Stimulated activated CD4-positive, alpha-beta T cell treated with anti-CD3 and anti-CD28 coated beads, TNF-alpha, amount 100 ng/mL, for 48 hours (primary cell): ENCODE results near the gene PCAT6.
"Not testable (repeated sequence)": the region's sequence is repeated elsewhere in the genome, so short reads cannot be mapped to it uniquely, and the experiment has no call there.

Experiments
- DNase-seq, 3 donors: peaks; one replicate each; pipeline ENCODE4 v3.0.0-alpha.2; 2020; ENCODE audit warnings: low read depth in 3 of 3

The PCAT6 gene

GRCh38 chr1:202810615-202811295 lies at the start of gene PCAT6:
TSS of gene PCAT6 (plus strand) at chr1:202810954.
- peak; percentile 72 to 88 (median 78) for DNase-seq

GRCh38 chr1:202762019-202762418 lies 48.7 kb upstream of the PCAT6 start:
- DNase-seq, result no peak

- DNase-seq, result no peak
Measured at GRCh38 chr1:202765721-202766120, 45.0 kb upstream of the PCAT6 start.

DNA sequence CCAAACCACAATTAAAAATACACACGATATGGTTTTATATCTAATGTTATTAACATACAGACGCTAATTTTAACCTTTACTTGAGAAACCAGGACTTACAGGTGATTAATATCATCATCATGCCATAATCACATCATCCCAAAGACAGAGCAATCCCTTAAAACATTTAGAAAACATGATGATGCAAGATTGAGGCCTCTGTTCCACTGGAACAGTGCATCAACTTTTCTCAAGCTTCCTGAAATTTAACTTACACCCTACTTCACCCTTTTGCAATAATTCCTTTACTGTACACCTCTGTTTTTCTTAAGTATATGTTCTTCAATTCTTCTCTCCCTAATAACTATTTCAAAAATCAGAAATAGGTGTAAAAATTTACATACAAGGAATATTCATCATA lies 40.6 kb upstream of the PCAT6 start:
- no peak for DNase-seq

- no peak for DNase-seq
Measured at GRCh38 chr1:202781180-202781579, 29.6 kb upstream of the PCAT6 start.

GRCh38 chr1:202786804-202787203 lies 23.9 kb upstream of the PCAT6 start:
- DNase-seq, result no peak

DNA sequence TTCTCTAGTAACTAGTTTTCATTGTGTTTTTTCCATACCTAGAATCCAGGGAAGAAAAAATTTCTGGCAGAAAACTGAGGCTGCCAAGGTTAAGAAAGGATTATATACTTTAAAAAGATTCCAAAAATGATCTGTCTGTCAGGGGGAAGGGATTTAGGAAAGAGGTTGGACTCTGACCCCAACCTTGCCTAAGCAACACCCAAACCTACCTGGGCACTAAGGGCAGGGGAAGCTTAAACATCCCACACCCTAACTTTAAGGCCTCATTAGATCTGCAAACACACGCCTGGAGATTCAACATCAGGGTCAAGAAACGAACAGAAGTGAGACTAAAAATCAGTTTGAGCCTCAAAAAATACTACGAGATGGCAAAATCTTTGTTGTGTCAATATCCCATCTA lies 22.0 kb upstream of the PCAT6 start:
- DNase-seq, result no peak

- no peak for DNase-seq
Measured at GRCh38 chr1:202791077-202791747, 19.5 kb upstream of the PCAT6 start.

DNA sequence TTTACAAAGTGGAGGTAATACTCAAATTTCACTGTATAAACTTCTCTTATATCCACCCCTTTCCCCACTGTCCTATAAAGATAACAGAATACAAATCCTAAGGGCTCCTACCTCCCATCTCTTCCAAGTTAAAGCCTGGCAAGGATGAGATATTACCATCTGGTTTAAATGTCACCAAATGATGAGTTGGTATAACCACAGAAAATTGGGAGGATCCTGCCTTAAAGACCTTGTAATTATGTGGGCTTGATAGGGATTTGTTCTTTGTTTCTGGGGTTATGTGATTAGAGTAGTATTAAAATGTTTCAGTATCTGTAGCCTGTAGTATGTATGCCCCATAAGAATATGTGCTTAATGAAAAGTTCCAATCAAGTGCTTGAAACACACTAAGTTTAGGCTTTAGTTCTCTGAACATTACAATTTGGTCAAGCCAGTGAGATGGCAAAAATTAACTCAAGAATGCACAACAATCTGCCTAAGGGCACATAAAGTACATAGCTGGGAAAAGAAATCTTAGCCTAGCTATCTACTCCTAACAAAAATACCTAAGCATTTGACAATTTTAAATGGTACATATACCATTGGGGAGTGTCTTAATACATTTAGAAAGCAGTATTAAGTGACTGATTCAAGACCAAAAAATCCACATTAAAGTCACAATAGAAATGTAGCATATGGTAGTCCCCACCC lies 16.6 kb upstream of the PCAT6 start:
- no peak for DNase-seq

- not testable (repeated sequence) for DNase-seq
Measured at GRCh38 chr1:202794931-202795330, 15.8 kb upstream of the PCAT6 start.

DNA sequence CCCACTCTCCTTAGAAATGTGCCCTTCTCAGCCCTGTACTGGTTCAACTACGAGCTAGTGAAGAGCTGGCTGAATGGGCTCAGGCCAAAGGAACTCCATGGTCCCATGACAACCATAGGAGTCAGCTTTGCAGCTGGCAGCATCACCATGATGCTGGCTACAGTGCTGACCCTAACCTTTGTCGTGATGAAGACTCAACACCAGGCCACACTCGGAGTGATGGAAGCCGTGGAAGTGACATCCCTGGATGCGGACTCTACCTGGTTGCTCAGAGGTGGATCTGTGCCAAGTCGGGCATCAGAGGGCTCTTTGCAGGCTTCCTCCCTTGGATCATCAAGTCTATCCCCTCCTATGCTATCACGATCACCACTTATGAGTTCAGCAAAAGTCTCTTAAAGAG lies 14.1 kb upstream of the PCAT6 start:
- no peak for DNase-seq

DNA sequence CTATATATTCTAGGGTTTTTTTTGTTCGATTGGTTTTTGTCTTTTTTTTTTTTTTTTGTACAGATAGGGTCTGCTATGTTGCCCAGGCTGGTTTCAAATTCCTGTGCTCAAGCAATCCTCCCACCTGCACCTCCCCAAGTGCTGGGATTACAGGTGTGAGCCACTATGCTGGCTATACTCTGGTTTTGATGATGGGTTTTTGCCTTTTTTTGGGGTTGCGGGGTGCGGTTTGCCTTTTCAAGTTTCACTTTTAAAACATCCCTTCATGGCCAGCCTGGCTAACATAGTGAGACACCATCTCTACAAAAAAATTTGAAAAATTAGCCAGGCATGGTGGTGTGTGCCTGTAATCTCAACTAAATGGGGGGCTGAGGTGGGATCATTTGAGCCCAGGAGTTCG lies 12.5 kb upstream of the PCAT6 start:
- DNase-seq, result no peak

- DNase-seq, result no peak
Measured at GRCh38 chr1:202798792-202799331, 11.9 kb upstream of the PCAT6 start.

GRCh38 chr1:202800742-202801141 lies 10.0 kb upstream of the PCAT6 start:
- DNase-seq, result no peak

- DNase-seq, result no peak
Measured at GRCh38 chr1:202801175-202801574, 9.6 kb upstream of the PCAT6 start.

DNA sequence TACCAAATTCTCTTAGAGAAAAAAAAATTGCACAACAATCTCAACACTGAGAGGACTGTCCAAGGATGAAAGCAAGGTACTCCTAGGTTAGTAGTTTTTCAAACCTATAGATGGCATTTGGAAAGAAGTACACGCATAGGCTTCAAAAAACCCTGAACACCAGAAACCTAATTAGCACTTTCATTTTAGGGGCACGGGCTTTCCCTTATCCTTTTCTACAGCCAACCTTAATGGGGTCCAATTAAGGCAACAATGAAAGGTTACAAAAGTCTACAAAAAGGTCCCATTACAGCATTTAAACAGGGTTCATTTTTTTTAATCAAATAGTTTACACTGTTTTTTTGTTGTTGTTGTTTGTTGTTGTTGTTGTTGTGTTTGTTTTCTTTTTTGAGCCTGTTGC lies 8.7 kb upstream of the PCAT6 start:
- DNase-seq, result no peak

DNA sequence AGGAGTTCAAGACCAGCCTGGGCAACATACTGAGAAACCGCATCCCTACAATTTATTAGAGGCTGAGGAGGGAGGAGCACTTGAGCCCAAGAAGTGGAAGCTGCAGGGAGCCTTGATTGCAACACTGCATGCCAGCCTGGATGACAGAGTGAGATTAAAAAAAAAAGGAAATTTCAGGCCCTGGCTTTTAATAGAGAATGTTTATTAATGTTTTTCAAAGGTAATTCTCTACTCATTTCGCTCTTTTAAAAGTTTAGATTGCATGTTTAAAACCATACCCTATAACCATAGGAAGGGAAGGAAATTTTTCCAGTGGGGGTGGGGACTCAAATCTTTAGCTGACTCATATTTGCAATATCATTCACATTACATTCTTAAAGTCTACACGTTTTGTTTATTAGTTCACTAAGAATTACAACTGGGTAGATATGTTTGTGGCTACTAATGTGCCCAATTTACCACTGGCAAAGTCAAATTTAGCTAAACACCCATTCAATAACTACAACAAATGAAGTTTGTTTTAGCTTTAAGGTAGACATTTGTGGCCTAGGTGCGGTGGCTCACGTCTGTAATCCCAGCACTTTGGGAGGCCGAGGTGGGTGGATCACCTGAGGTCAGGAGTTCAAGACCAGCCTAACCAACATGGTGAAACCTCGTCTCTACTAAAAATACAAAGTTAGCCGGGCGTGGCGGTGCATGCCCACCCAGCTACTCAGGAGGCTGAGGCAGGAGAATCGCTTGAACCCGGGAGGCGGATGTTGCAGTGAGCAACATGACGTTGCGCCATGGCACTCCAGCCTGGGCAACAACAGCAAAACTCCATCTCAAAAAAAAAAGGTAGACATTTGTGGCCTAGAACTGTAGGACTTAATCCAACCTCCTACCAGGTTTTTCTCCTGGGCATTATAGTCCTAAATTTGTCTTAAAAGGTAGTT lies 7.5 kb upstream of the PCAT6 start:
- DNase-seq, result no peak

- no peak for DNase-seq
Measured at GRCh38 chr1:202804126-202804525, 6.6 kb upstream of the PCAT6 start.

DNA sequence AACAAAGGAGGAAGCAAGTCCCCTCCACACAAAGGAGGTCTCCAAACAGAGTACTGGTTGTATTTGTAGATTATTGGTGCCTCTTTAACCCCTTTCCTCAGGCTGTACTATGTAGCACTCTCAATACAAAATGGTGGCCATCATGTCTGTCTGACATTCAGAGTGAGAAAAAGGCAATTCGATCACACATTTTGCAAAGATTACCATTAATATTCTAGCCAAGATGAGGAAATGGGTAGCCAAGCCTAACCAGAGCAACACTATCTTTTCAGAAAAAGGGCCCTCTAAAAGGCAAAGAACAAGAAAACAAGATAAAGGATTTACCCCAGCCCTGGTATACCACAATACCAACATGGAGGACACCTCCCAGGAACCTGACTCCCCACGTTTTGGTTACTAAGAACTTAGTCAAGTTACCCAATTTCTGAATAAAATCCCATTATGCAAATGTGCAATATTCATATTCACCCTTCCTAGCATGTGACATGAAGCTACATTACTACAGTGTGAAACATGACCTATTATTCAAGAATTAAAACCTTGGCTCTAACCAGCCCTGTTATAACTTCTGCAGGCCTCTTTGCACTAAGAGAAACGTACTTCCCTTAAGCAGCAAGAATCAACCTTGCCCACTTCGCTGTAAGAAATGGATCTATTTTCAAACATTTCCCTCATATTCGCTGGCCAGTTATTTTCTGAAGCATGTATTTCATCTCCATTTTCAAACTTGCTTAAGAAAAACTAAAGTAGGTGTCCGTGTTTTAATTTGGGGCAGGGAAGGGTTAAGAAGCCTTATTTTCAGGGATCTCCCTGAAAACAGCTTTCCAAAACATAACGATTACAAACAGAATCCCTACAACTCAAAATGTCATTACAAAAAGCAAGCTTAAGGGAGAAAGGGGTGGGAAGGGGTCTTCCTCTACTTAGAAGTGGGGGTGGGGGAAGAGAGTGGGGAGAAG lies 4.6 kb upstream of the PCAT6 start:
- peak in 2 of 3 donors; percentile 3 to 17 for DNase-seq

- DNase-seq, result peak in 2 of 3 donors; percentile 1 to 29
Measured at GRCh38 chr1:202806845-202807450, 3.8 kb upstream of the PCAT6 start.
